SK-N-SH treated with all-trans-retinoic acid at 6 μM for 48 hours (cell line): ENCODE results near the gene KYAT1.
"Not testable (repeated sequence)": the region's sequence is repeated elsewhere in the genome, so short reads cannot be mapped to it uniquely, and the experiment has no call there.

ENCODE experiments used
- OSR1 ChIP-seq: fragments of 250-450 bp; sonication (Bioruptor Pico); IDR thresholded peaks from 2 replicates; pipeline ENCODE4 v1.8.0; 2022; ENCODE audit warnings: moderate library complexity, mild to moderate bottlenecking, inconsistent platforms
- PPARA ChIP-seq: fragments of 250-450 bp; sonication (Bioruptor Pico); IDR thresholded peaks from 2 replicates; pipeline ENCODE4 v1.5.0; 2020; ENCODE audit warnings: mild to moderate bottlenecking, borderline replicate concordance
- TOX ChIP-seq: fragments of 250-450 bp; sonication (Bioruptor Pico); IDR thresholded peaks from 2 replicates; pipeline ENCODE4 v1.8.0; 2021; ENCODE audit warnings: mild to moderate bottlenecking, moderate library complexity, borderline replicate concordance
- TSHZ2 ChIP-seq: fragments of 250-450 bp; sonication (Bioruptor Pico); IDR thresholded peaks from 2 replicates; pipeline ENCODE4 v1.5.0; 2020; ENCODE audit warnings: mild to moderate bottlenecking, moderate library complexity
- ZFP30 ChIP-seq: fragments of 450-650 bp; formaldehyde crosslinking; IDR thresholded peaks from 2 replicates; pipeline ENCODE4 v1.5.0; 2022; ENCODE audit warnings: mild to moderate bottlenecking, moderate library complexity
- ZNF565 ChIP-seq: fragments of 450-650 bp; formaldehyde crosslinking; conservative IDR thresholded peaks from 2 replicates; pipeline ENCODE4 v1.5.0; 2020; ENCODE audit warnings: low read depth, mild to moderate bottlenecking, moderate library complexity
- ZNF8 ChIP-seq: fragments of 450-650 bp; formaldehyde crosslinking; IDR thresholded peaks from 2 replicates; pipeline ENCODE4 v1.5.0; 2020; ENCODE audit warnings: mild to moderate bottlenecking, moderate library complexity

DNA sequence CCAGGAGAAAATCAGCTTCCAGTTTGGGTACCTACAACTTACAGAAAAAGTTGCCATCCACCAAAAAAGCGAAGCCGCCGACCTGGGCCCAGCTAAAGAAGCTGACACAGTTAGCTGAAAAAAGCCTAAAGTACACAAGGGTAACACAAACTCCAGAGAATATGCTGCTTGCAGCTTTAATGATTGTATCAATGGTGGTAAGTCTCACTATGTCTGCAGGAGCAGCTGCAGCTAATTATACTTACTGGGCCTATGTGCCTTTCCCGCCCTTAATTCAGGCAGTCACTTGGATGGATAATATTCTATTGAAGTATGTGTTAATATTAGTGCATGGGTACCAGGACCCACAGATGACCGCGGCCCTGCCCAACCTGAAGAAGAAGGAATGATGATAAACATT is 27.3 kb downstream of the KYAT1 start:
- TF ChIP-seq ZFP30, PPARA, TOX, OSR1, TSHZ2, ZNF8, ZNF565 (CRISPR knock-in tag): not testable (repeated sequence)
